Inferior parietal cortex (tissue), 1 donor: Measurements from ENCODE around the gene CARD19.
"Not testable (repeated sequence)": the region's sequence is repeated elsewhere in the genome, so short reads cannot be mapped to it uniquely, and the experiment has no call there.

Experiments
- DNase-seq: peaks from one replicate; pipeline ENCODE4 v3.0.0-alpha.2; 2016; ENCODE audit errors: extremely low spot score

Gene CARD19

GRCh38 chr9:93099551-93100275 lies 3.7 kb downstream of the CARD19 start:
- DNase-seq: no peak

- no peak for DNase-seq
Observed at GRCh38 chr9:93100276-93100636, 4.2 kb downstream of the CARD19 start.

GRCh38 chr9:93101086-93101485 lies 5.1 kb downstream of the CARD19 start:
- DNase-seq: not testable (repeated sequence)

GRCh38 chr9:93105620-93106019 lies 9.6 kb downstream of the CARD19 start:
- DNase-seq: no peak

GRCh38 chr9:93107151-93107824 lies 11.3 kb downstream of the CARD19 start:
- no peak for DNase-seq

- no peak for DNase-seq
Observed at GRCh38 chr9:93107825-93108161, 11.8 kb downstream of the CARD19 start.

- no peak for DNase-seq
Observed at GRCh38 chr9:93108291-93109041, 12.4 kb downstream of the CARD19 start.

- DNase-seq: no peak
Observed at GRCh38 chr9:93110311-93110855, 14.4 kb downstream of the CARD19 start.

- no peak for DNase-seq
Observed at GRCh38 chr9:93111001-93111370, 15.0 kb downstream of the CARD19 start.

GRCh38 chr9:93111371-93112115 lies 15.5 kb downstream of the CARD19 start:
- DNase-seq: no peak

GRCh38 chr9:93112116-93112863 lies 16.3 kb downstream of the CARD19 start:
- DNase-seq: no peak

- no peak for DNase-seq
Observed at GRCh38 chr9:93112864-93113389, 16.9 kb downstream of the CARD19 start.

- DNase-seq: no peak
Observed at GRCh38 chr9:93114169-93114983, 18.4 kb downstream of the CARD19 start.

GRCh38 chr9:93114984-93115335 lies 18.9 kb downstream of the CARD19 start:
- DNase-seq: no peak

- no peak for DNase-seq
Observed at GRCh38 chr9:93115486-93116071, 19.6 kb downstream of the CARD19 start.

- no peak for DNase-seq
Observed at GRCh38 chr9:93116072-93116961, 20.3 kb downstream of the CARD19 start.

GRCh38 chr9:93117521-93117920 lies 21.5 kb downstream of the CARD19 start:
- DNase-seq: not testable (repeated sequence)

GRCh38 chr9:93117924-93118862 lies 22.2 kb downstream of the CARD19 start:
- no peak for DNase-seq
